ENCODE data around the gene TECPR2.

Gene TECPR2

DNA sequence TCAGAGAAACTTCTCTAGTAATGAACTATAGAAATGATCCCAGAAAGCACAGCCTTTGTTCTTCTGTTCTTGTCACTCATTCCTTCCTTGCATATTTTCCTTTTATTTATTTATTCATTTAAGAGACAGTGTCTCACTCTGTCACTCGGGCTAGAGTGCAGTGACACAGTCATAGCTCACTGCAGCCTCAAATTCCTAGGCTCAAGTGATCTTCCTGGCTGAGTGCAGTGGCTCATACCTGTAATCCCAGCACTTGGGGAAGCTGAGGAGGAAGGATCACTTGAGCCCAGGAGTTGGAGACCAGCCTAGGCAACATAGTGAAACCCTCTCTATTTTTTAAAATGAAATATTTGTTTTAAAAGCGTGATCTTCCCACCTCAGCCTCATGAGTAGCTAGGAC is 11.5 kb downstream of the TECPR2 start:
- no peak for DNase-seq (ENCODE audit: low read depth)

DNA sequence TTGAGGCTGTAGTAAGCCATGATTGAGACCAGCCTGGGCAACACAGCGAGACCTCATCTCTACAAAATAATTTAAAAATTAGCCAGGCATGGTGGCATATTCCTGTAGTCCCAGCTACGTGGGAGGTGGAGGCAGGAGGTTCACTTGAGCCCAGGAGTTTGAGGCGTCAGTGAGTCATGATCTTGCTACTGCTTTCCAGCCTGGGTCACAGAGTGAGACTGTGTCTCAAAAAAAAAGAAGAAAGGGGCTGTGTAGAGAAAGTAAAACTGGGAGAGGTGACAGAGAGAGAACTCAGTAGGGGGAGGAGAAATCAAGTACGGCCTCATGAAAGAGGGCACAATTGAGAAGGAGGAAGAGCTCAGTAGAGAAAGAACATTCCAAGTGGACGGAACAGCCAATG is 12.4 kb downstream of the TECPR2 start:
- DNase-seq (ENCODE audit: low read depth), result no peak

DNA sequence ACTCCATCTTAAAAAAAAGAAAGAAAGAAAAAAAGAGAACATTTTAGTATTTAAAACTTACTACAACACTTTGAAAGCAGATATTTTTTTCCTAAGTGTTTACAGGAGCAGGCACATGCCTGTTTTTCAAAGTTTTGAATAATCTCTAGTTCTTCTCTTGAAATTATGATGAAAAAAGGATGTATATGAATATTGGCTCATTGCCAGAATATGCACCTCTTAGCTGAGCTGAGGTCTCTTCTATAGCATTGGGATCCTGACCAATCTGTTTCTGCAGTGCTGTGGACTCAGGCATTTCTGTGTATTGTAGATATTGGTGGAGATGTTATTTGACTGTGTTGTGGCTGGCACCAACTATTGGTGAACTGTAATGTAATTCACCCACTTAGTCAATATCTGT is 15.0 kb downstream of the TECPR2 start:
- DNase-seq (ENCODE audit: low read depth), result no peak

DNA sequence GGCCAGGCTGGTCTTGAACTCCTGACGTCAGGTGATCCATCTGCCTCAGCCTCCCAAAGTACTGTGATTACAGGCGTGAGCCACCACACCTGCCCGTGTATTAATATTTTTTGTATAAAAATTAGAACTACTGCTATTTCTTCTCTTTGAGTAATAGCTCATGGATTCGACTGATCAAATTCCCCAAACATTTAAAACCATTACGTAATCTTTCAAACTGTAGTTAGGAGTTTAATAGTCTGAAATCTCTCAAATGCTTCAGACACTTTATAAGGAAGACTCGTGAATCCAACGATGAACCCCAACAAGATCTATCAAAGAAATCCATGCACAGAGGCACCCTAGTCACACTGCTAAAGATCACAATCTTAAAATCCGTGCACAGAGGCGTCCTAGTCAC is 16.1 kb downstream of the TECPR2 start:
- DNase-seq (ENCODE audit: low read depth), result no peak

DNA sequence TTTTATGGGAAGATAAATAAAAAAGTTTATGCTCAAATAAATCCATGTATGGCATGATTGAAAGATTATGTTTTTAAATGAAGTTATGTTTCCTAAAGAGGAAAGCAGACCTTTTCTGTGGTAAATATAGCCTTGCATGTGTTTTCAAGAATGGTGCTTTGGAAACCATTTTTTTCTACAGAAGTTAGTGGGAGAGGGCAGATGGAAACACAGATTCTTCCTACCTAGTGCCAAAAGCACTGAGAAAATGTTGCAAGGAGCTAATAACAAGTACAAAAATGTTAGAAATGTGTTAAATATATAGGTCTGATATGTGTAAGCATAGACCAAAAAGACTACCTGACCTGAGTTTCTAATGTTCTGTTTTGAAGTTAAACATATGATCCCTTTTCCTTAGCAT is 24.3 kb downstream of the TECPR2 start:
- DNase-seq (ENCODE audit: low read depth), result no peak

DNA sequence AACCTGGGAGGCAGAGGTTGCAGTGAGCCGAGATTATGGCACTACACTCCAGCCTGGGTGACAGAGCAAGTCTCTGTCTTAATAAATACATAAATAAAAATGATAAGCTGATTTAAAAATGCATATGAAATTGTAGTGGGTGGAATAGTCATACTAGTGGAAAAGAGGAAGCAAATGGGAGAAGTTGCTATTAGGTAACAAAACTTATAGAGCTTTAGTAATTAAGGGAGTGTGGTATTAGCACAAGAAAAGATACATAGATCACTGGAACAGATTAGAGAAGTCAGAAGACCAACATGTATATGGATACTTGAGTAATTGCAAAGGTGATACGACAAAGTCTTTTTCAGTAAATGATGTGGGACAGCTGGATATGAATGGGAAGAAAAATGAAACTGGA is 26.5 kb downstream of the TECPR2 start:
- DNase-seq (ENCODE audit: low read depth), result no peak

DNA sequence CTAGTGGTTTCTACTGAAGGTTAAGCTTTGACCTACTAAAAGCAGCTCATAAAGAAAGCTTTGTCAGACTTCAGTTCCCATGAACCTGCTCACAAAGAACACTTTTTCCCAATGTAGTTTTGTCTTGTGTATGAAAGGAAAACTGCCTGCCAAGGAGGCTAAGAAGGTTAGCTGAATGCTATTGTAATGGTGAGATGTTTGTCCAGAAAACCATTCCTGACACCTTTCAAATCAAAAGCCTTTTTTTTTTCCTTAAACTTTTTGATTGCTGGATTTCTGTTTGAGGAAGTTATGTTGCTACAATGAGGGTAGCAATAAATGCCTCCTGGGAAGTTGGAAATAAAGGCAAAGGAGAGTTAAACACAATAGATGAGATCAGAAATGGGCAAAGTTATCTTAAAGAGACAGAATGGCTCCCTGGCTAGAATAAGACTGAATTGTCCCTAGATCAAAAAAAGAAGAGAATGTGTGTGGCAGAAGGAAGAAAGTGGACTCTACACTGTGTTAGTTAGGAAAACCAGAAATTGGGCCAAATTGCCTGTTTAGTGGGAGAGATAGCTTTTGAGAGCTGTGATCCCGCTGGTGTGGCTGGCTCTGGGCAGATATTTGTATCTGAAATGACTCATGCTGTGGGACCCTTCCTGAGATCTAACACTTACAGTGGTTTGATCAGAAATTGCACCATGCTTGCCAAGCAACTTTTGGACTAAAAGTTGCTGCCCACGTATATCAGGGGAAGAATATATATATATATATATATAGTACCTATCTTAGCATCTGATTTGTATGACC is 27.5 kb downstream of the TECPR2 start:
- DNase-seq (ENCODE audit: low read depth), result no peak

DNA sequence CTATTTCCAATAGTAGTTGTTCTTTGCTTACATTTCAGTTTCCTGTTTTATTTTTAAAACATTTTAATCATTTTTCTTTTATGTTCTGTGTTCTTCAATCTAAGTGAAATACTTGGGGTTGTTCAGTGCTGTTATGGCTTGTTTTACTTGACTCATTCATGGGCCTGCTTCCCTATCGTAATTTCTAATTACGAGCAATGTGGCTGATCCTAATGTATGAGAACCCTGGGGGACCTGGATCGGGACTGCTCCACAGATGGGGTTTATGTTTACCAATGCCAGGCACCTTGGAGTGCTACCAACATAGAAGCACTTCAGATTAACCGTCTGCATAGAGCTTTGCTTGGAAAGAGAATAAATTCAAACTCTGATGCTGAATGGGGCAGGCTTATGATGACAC is 29.8 kb downstream of the TECPR2 start:
- no peak for DNase-seq (ENCODE audit: low read depth)

DNA sequence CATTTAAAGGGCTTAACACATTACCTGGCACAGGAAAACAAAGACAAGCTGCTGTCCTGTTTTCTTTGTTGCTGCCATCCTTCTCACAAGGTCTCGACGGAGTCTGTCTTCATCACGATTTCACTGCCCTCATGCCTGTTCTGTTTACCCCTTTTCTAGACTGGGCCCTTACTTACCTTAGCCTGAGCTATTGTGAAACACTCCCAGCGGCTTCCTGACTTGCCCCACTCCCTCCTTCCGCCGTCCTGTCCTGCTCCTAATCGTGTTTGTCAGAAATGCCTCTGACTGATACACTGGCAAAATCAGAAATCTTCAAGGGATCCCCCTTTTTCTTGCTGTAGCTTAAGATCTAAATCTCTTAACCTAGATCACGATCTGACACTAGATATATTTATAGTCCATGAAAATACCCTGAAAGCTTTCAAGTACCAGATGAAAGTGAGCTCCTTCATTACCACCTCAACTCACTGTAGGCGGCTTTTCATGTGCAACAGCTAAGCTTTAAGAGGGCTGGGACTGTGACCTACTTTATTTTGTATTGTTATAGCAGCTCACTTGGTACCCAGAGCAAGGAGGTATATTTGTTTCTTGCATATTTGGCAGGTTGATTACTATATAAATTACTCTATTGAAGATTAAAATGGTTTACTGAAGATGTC is 32.1 kb downstream of the TECPR2 start:
- DNase-seq (ENCODE audit: low read depth), result no peak

DNA sequence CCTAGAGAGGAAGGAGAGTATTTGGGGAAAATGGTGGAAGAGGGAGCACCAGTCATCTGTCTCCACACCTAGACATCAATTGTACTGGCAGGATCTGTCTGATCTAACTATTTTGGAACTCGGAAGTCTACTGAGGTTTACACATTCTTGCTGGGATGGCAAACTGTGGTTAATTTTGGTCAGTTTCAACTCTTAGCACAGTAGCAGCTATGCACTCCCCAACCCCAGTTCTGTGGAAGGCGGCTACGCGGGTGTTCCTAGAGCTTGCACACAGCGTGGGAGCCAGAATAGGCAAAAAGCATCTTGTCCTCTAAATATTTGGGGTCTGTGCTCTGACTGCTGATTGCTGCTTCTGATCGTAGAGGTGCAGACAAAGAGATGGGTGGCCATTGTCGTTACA is 33.8 kb downstream of the TECPR2 start:
- DNase-seq (ENCODE audit: low read depth), result no peak

DNA sequence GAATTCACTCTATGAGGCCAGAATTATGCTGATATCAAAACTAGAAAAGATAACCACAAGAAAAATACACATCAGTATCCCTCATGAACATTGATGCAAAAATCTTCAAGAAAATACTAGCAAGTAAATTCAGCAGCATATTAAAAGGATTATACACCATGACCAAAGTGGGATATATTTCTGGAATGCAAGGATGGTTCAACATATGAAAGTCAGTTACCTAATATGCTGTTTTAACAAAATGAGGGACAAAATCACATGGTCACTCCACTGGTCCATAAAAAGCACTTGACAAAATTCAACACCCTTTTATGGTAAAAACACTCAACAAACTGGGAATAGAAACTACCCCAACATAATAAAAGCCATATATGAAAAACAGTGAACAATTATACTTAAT is 40.3 kb downstream of the TECPR2 start:
- DNase-seq (ENCODE audit: low read depth), result no peak

DNA sequence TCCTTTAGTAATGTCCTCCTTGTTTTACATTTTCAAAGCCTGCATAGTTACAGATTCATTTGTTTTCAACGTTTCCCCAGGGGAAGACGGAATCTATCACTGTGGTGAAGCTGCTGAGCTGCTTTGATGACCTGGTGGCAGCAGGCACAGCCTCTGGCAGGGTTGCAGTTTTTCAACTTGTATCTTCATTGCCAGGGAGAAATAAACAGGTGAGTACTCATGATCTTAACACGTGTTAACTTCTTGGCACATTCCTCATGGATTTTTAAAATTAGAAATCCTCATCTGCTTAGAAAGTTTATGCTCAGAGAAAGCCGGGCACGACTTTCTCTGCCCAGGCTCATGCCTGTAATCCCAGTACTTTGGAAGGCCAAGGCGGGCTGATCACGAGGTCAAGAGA is 44.5 kb downstream of the TECPR2 start:
- no peak for DNase-seq (ENCODE audit: low read depth)

DNA sequence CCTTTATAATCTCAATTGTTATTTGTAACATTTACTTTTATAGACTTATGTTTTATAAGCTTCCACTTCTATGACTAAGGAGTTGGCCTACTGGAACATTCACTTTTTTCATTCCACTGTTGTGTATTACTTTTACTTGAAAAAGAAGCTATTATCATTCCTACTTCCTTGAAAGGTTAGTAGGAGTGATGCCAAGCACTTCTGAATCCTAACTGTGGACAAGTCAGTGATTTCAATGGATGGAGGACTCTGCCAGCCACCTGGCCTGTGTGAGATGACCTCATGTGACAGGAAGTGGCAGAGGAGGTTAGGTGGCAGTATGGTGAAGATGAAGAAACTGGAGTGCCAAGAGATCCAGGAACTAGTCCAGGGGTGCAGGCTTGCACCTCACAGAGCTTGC is 46.0 kb downstream of the TECPR2 start:
- DNase-seq (ENCODE audit: low read depth), result no peak

DNA sequence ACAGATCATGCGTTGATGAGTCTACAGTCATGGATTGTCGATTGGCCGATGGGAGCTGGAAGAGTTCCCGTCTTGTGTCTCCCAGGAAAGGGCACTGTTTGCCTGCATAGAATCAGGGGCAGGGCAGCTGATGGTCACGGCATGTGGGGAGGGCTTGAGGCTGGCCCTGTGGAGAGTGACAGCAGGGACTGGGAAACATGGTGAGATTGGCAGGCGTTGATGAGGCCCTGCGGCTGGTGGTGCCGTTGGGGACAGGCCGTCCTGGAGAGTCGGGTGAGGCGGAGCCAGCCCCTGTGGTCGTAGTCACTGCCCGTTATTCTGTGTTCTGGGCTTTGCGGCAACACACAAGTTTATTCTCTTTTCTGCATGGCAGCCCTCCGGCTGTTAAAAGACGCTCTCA is 52.9 kb downstream of the TECPR2 start:
- DNase-seq (ENCODE audit: low read depth), result no peak

DNA sequence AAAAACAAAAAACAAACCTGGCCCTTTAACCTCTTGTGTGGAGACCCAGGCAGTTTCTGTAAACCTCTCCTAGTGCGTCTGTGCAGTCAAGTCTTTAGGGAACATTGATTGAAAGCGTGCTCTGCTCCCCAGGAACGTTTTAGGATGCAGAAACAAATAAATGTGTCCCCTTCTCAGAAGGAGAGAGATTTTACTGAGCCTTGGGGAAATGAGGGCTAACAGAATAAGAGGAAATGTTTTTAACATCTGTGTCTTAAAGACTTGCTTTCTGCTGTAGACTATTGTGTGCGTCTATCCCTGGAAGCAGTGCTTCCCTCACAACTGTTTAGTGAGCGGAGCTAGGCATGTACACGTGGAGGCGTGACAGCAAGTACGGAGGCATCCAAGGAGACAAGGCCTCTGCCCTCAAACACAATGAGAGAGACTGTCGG is 54.3 kb downstream of the TECPR2 start:
- no peak for DNase-seq (ENCODE audit: low read depth)

DNA sequence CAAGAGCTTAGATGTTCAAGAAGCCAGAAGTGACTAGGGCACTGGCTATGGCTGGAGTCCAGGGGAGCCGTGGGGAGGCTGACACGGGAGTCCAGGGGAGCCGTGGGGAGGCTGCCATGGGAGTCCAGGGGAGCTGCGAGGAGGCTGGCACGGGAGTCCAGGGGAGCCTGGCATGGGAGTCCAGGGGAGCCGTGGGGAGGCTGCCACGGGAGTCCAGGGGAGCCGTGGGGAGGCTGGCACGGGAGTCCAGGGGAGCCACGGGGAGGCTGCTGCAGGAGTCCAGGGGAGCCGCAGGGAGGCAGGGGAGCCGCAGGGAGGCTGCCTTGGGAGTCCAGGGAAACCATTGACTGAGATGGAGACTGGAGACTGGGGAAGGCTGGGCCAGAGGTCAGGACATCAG is 54.9 kb downstream of the TECPR2 start:
- no peak for DNase-seq (ENCODE audit: low read depth)

DNA sequence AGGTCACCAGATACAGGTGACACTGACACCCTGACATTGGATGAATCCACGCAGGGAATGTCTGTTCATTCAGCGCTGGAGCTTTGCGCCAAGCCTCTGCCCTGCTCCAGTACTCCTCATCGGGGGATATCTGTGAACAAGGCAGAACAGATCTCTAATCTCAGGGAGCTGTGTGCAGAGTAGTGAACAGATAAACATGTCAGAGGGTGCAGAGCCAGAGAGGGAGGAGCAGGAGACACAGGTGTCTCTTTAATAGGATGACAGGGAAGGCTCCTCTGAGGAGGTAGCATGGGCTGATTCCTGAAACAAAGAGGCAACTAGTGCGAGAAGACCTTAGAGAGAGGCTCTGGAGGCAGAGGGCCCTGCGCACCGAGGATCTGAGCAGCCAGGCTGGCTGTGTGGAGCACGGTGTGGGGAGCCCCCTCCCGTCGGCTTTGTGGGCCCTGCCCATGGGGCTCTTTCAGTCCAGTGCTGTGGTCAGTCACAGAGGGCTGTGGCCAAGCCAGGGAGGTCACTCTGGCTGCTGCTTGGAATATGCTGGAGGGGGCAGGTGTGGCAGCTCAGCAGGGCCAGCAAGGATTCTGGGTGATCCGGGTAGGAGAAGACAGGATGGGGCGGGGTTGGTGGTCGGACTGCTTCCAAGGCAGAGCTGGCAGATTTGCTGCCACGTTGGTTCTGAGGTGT is 55.6 kb downstream of the TECPR2 start:
- DNase-seq (ENCODE audit: low read depth), result no peak

DNA sequence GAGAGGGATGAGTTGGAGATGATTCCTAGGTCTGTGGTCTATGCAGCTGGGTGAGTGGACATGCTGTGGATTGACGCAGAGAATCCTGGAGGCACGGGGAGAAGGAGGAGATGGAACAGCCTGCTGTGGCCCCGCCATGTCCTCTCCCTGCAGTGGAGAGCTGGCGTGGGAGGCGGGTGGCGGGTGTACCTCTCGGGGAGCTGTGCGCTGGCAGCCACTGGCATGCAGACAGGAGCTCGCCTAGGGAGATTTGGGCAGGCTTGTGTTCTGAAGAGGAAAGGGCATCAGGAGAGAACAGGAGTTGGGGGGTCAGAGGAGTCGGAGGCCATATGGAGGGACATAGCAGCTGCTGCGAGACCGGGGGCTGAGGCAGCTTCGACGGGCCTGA is 56.1 kb downstream of the TECPR2 start:
- no peak for DNase-seq (ENCODE audit: low read depth)

DNA sequence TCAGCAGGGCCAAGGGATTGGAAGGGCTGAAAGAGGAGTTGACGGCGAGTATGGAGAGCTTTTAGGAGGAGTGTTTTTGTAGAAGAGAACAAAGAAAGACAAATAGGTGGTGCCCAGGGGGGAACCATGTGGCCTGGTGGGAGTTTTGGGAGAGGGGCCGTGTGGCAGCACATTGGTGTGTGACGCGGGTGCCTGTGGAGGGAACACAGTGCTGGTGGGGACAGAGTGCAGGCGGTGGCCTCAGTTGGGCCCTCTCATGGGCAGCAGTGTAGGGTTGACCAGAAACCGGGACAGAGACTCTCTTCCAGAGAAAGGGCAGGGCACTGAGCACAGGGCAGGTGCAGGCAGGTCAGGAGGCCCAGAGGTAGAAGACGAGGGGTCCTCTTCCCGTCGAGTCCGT is 56.5 kb downstream of the TECPR2 start:
- no peak for DNase-seq (ENCODE audit: low read depth)

DNA sequence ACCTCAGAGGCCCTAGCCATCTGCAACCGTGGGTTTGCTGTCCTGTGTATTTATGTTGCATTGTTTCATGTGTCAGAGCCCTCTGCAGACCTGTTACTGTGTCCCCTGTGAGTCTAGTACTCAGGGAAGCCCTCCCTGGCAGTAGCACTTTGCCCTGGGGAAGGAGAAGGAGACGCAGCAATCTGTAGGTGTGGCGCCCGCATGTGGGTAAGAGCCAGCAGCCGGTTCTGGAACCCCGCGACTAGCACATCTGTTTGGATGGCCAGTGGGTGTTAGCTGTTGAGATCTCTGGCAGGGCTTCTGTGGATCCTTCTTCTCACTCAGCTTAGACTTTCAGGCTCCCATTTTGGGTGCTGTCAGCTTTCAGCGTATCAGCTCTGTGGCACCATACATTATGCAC is 57.0 kb downstream of the TECPR2 start:
- no peak for DNase-seq (ENCODE audit: low read depth)

DNA sequence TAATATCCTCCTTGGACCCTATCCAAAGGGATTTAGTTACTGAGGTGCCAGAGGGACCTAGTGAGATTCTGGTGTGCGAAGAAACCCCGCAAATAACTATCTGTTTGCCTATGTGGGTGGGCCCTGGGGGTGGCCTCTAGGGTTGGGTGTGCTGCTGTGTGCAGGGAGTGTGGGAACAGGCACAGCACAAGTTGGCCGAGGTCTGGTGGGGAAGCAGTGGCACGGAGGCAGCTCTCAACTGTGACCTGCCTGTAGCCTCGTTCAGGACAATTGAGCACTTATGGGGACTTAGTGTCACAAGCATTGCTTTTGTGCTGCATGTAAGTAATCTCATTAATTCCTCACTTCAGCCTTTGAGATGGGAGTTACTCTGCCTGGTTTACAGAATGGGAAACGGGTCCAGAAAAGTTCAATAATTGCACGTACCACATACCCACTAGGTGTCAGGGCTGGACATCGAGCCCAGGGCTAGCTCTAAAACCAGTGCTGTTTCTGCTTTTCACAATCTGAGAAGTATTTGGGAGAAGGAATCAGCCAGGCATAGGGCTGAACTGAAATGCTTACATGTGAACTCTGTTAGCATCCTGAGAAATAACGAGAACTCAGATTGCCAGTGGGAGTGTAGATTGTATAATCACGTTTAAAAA is 58.8 kb downstream of the TECPR2 start:
- DNase-seq (ENCODE audit: low read depth), result no peak

DNA sequence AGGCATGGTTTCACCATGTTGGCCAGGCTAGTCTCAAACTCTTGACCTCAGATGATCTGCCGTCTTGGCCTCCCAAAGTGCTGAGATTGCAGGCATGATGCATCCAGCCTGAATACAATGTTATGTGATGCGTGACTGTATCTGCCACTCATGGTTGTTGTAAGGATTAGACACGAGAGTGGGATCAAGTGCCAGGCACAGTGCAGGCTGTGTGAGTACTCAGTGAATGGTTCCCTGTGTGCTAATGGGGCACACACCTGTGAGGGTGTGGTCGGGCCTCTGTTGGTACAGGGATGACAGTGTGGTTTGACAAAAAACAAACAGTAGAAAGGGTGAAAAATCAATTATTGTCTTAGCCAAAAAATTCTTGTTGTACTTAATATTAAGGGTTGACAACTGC is 61.8 kb downstream of the TECPR2 start:
- DNase-seq (ENCODE audit: low read depth), result no peak

DNA sequence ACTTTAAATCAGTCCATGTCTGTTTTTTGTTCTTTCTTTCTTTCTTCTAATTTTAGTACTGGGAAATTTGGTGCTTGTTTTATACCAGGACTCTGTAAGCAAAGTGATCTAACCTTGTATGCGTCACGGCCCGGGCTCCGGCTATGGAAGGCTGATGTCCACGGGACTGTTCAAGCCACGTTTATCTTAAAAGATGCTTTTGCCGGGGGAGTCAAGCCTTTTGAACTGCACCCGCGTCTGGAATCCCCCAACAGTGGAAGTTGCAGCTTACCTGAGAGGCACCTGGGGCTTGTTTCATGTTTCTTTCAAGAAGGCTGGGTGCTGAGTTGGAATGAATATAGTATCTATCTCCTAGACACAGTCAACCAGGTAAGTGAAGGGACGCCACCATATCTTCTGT is 62.2 kb downstream of the TECPR2 start:
- DNase-seq (ENCODE audit: low read depth), result no peak
